Ammon's horn (tissue), 1 donor: ENCODE results near the gene CRIP2.

Source experiments
- DNase-seq: peaks from one replicate; pipeline ENCODE4 v3.0.0-alpha.2; 2016; ENCODE audit warnings: low spot score

The CRIP2 gene

GRCh38 chr14:105464501-105464900 lies 10.1 kb upstream of the CRIP2 start:
- no peak for DNase-seq

GRCh38 chr14:105465209-105466031 lies 9.2 kb upstream of the CRIP2 start:
- no peak for DNase-seq

- DNase-seq = no peak
These were observed 7.9 kb upstream of the CRIP2 start for GRCh38 chr14:105466531-105467248.

- DNase-seq = no peak
These were observed 7.2 kb upstream of the CRIP2 start for GRCh38 chr14:105467249-105467941.

GRCh38 chr14:105467942-105468471 lies 6.6 kb upstream of the CRIP2 start:
- DNase-seq = no peak

GRCh38 chr14:105468621-105469241 lies 5.9 kb upstream of the CRIP2 start:
- no peak for DNase-seq

GRCh38 chr14:105469456-105470349 lies 4.9 kb upstream of the CRIP2 start:
- no peak for DNase-seq

GRCh38 chr14:105470350-105471296 lies 4.0 kb upstream of the CRIP2 start:
- DNase-seq = no peak

GRCh38 chr14:105471297-105471821 lies 3.3 kb upstream of the CRIP2 start:
- DNase-seq = no peak

GRCh38 chr14:105471823-105472485 lies 2.7 kb upstream of the CRIP2 start:
- no peak for DNase-seq

- no peak for DNase-seq
These were observed 2.1 kb upstream of the CRIP2 start for GRCh38 chr14:105472486-105472991.

GRCh38 chr14:105473033-105473676 lies 1.5 kb upstream of the CRIP2 start:
- DNase-seq = no peak

GRCh38 chr14:105473677-105474482 lies 741 bp upstream of the CRIP2 start:
- DNase-seq = no peak

- DNase-seq = no peak
These were observed 862 bp downstream of the CRIP2 start for GRCh38 chr14:105475269-105476096.

GRCh38 chr14:105476097-105476830 lies 1.6 kb downstream of the CRIP2 start:
- peak; percentile 88 for DNase-seq
